Measurements from ENCODE around the gene SLC25A29. TPM values are rescaled to one million over a fixed set of nuclear protein-coding genes. Genes with fewer than 3 reads are reported as not detected.
A peak's percentile ranks its signal among the peaks of the same experiment; 100 is the strongest.

SLC25A29 gene
- total and polyA plus RNA-seq, 2 of the 13 experiments (the other 11 are each of a cell fraction or from before 2014, with no cell fraction given) = 12.2 to 17.2 TPM

DNA sequence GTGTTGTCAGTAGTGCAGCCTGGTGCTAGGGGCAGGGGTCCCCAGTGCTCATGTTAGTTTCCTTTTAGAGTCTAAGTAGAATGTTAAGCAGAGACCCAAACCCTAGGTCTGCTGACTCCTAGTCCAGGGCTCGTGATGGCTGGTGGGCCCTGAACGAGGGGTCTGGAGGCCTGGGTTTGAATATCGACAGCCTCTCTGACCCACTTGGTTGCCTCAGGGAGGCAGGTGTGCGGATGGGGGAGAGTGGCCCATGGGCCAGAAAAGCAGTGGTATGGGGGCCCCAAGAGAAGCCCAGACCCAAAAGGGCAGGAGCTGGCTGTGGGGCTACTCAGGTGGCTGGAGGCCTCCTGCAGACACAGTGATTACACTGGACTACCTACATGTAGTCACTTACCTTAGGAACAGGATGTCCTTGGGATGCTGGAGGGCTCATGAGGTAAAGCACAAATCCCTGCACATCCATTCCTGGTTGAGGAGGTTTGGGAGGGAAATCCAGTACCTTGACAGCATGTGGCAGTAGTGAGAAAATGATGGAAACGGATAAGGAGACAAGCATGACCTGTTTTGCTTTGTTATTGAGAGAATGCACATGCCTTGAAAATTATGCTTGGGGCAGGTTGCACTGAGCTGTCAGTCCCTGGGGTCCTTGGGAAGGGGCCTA lies 1.7 kb upstream of the SLC25A29 start (continued):
- TF ChIP-seq ZNF749 (CRISPR knock-in tag; IDR thresholded peaks at IDR 0.05; ENCODE audit: borderline replicate concordance) (no peak), SPEN (CRISPR knock-in tag; IDR thresholded peaks at IDR 0.05; ENCODE audit: low read depth) (no peak), HDAC1 (CRISPR knock-in tag; IDR thresholded peaks at IDR 0.05) (0 out of 2 replicates have a peak, but pooled peaks have one; percentile 17), DBP (CRISPR knock-in tag; IDR thresholded peaks at IDR 0.05; ENCODE audit: not compliant biosample characterization) (no peak), SRY (CRISPR knock-in tag; IDR thresholded peaks at IDR 0.05) (no peak), ZNF460 (CRISPR knock-in tag; IDR thresholded peaks at IDR 0.05; ENCODE audit: borderline replicate concordance) (no peak), DZIP1 (CRISPR knock-in tag; IDR thresholded peaks at IDR 0.05) (no peak), MAX (IDR thresholded peaks at IDR 0.05) (peak; percentile 16; the same call in 1 of the 2 replicates), ARNT2 (CRISPR knock-in tag; IDR thresholded peaks at IDR 0.05; ENCODE audit: low read depth) (no peak), ZNF776 (CRISPR knock-in tag; IDR thresholded peaks at IDR 0.05) (no peak), EZH2 (conservative IDR thresholded peaks at IDR 0.05; ENCODE audit: low read depth, low read length) (no peak), HNF4A (CRISPR knock-in tag; IDR thresholded peaks at IDR 0.05) (no peak)
- TF ChIP-seq, protein P1, sequence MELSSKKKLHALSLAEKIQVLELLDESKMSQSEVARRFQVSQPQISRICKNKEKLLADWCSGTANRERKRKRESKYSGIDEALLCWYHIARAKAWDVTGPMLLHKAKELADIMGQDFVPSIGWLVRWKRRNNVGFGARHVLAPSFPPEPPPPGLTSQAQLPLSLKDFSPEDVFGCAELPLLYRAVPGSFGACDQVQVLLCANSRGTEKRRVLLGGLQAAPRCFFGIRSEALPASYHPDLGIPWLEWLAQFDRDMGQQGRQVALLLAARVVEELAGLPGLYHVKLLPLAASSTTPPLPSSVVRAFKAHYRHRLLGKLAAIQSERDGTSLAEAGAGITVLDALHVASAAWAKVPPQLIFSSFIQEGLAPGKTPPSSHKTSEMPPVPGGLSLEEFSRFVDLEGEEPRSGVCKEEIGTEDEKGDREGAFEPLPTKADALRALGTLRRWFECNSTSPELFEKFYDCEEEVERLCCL (CRISPR knock-in tag; IDR thresholded peaks at IDR 0.05; ENCODE audit: borderline replicate concordance) = no peak
- TF ChIP-seq, protein P2, sequence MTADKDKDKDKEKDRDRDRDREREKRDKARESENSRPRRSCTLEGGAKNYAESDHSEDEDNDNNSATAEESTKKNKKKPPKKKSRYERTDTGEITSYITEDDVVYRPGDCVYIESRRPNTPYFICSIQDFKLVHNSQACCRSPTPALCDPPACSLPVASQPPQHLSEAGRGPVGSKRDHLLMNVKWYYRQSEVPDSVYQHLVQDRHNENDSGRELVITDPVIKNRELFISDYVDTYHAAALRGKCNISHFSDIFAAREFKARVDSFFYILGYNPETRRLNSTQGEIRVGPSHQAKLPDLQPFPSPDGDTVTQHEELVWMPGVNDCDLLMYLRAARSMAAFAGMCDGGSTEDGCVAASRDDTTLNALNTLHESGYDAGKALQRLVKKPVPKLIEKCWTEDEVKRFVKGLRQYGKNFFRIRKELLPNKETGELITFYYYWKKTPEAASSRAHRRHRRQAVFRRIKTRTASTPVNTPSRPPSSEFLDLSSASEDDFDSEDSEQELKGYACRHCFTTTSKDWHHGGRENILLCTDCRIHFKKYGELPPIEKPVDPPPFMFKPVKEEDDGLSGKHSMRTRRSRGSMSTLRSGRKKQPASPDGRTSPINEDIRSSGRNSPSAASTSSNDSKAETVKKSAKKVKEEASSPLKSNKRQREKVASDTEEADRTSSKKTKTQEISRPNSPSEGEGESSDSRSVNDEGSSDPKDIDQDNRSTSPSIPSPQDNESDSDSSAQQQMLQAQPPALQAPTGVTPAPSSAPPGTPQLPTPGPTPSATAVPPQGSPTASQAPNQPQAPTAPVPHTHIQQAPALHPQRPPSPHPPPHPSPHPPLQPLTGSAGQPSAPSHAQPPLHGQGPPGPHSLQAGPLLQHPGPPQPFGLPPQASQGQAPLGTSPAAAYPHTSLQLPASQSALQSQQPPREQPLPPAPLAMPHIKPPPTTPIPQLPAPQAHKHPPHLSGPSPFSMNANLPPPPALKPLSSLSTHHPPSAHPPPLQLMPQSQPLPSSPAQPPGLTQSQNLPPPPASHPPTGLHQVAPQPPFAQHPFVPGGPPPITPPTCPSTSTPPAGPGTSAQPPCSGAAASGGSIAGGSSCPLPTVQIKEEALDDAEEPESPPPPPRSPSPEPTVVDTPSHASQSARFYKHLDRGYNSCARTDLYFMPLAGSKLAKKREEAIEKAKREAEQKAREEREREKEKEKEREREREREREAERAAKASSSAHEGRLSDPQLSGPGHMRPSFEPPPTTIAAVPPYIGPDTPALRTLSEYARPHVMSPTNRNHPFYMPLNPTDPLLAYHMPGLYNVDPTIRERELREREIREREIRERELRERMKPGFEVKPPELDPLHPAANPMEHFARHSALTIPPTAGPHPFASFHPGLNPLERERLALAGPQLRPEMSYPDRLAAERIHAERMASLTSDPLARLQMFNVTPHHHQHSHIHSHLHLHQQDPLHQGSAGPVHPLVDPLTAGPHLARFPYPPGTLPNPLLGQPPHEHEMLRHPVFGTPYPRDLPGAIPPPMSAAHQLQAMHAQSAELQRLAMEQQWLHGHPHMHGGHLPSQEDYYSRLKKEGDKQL (CRISPR knock-in tag; IDR thresholded peaks at IDR 0.05; ENCODE audit: low read depth) = no peak
- TF ChIP-seq, protein P3, sequence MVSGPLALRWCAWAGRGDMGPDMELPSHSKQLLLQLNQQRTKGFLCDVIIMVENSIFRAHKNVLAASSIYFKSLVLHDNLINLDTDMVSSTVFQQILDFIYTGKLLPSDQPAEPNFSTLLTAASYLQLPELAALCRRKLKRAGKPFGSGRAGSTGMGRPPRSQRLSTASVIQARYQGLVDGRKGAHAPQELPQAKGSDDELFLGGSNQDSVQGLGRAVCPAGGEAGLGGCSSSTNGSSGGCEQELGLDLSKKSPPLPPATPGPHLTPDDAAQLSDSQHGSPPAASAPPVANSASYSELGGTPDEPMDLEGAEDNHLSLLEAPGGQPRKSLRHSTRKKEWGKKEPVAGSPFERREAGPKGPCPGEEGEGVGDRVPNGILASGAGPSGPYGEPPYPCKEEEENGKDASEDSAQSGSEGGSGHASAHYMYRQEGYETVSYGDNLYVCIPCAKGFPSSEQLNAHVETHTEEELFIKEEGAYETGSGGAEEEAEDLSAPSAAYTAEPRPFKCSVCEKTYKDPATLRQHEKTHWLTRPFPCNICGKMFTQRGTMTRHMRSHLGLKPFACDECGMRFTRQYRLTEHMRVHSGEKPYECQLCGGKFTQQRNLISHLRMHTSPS (CRISPR knock-in tag; IDR thresholded peaks at IDR 0.05; ENCODE audit: low read depth) = no peak
